Brain microvascular endothelial cell (primary cell): ENCODE measurements around the gene TOMM6.

ENCODE experiments used
- DNase-seq: peaks from one replicate; pipeline ENCODE4 v3.0.0-alpha.2; 2020
- H3K27ac ChIP-seq: fragments of 250-450 bp; sonication (Bioruptor Pico); 2 replicates; pipeline ENCODE4 v1.5.1; 2020; ENCODE audit warnings: mild to moderate bottlenecking, moderate library complexity
- H3K27me3 ChIP-seq: fragments of 250-450 bp; sonication (Bioruptor Pico); replicated peaks from 2 replicates; pipeline ENCODE4 v1.5.1; 2020; ENCODE audit warnings: mild to moderate bottlenecking
- H3K36me3 ChIP-seq: fragments of 250-450 bp; sonication (Bioruptor Pico); replicated peaks from 2 replicates; pipeline ENCODE4 v1.5.1; 2020; ENCODE audit warnings: mild to moderate bottlenecking
- H3K4me3 ChIP-seq: 2 replicates; pipeline ENCODE4 v1.5.1; 2011; ENCODE audit warnings: low read depth, mild to moderate bottlenecking, control low read depth, low read length, moderate library complexity
- CTCF ChIP-seq: IDR thresholded peaks from 2 replicates; pipeline ENCODE4 v1.5.1; 2011; ENCODE audit warnings: low read depth, mild to moderate bottlenecking, moderate library complexity, low read length, control low read depth, inconsistent platforms; ENCODE audit errors: missing control alignments
- in situ Hi-C: cut with HindIII; loops from 2 replicates; pipeline ENCODE4 v1.10.0; 2017; ENCODE audit warnings: low sequenced_read_pairs, low pct_ligation_motif_present

Gene TOMM6

DNA sequence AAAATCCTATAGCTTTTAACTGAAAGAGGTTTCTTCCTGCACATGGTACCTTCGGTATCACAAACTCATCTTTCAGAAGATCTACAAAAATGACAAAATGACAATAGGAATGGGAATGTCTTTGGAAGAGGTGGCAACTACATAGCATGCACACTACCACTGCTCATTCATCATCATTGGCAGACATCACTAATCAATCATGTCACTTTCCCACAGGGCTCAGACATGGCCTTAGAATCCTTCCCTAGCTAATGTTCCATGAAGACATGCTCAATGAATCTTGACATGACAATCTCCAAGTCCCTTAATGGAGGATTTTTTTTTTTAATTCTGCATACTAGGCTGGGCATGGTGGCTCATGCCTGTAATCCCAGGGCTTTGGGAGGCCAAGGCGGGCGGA is 37.1 kb upstream of the TOMM6 start:
- no peak for TF ChIP-seq CTCF

DNA sequence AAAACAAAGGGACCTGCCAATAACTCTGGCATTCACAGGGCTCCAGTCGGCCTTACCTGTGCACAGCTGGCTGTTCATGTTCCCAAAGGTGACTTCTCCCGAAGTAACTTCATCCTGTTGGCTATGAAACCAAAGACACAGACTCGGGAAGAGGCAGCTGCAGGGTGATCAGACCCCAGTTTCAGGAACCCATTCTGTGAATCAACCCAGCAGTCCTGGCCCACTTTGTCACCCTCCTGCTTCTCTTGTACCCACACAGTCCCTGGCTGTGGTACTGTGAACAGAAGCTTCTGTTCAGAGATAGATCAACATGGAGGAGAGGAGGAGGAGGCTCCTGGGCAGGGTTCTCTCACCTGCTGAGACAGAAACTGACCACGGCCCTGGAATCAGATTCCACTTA is 31.6 kb upstream of the TOMM6 start:
- TF ChIP-seq CTCF = no peak
- no peak overlapping the region for H3K4me3 ChIP-seq
- no peaks in the 10 kb centered on the region for H3K36me3 ChIP-seq
- no peak for DNase-seq
- in situ Hi-C loops = no loop called here
- no peak overlapping the region for H3K27ac ChIP-seq
- no peaks in the 10 kb centered on the region for H3K27me3 ChIP-seq

More for the DNA sequence above, 37.1 kb upstream of the TOMM6 start:
- no peaks in the 10 kb centered on the region for H3K27me3 ChIP-seq
- H3K27ac ChIP-seq = no peak overlapping the region
- in situ Hi-C loops = no loop called here
- no peaks in the 10 kb centered on the region for H3K36me3 ChIP-seq
- DNase-seq = no peak
- no peak overlapping the region for H3K4me3 ChIP-seq

DNA sequence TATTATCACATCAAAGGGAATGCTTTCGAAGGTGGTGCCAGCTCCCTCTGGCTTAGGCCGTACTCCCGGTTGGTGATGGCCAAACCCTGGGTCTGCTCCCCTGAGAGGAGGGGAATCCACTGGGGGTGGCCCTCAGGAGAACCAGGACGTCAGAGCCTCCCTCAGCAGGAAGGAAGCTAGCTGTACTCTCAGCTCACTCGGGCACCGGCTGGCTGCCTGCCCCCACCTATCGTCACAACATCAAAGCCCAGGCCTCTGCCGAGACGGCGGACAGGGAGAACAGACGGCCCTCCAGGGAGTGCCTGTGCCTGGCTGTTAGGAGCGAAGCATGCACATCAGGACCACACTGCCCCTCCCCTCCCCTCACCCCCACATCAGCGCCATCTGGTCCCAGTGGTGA is 31.1 kb upstream of the TOMM6 start:
- TF ChIP-seq CTCF = no peak
- no peak for DNase-seq
- in situ Hi-C loops = no loop called here
- H3K27me3 ChIP-seq = no peaks in the 10 kb centered on the region
- H3K36me3 ChIP-seq = no peaks in the 10 kb centered on the region
- no peak overlapping the region for H3K27ac ChIP-seq
- H3K4me3 ChIP-seq = no peak overlapping the region

DNA sequence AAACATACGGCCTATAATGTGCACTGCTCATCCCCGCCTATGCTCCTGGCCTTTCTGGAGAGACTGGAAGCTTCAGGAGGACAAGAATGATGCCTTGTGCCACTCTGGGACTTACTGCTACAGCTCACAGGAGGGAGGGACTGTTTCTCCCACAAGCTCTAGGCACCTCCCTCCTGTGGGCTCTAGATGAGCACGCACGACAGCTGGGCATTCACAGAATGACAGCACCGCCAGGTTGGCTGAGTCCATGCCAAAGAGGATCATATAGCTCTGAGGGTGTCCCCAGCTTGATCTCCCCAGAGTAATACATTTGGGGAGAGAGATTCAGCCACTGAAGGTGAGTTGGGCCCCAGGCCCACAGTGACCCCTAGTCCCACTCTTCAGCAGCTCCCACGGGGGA is 30.2 kb upstream of the TOMM6 start:
- H3K4me3 ChIP-seq = no peak overlapping the region
- in situ Hi-C loops = no loop called here
- TF ChIP-seq CTCF = no peak
- H3K36me3 ChIP-seq = no peaks in the 10 kb centered on the region
- H3K27me3 ChIP-seq = no peaks in the 10 kb centered on the region
- no peak overlapping the region for H3K27ac ChIP-seq
- DNase-seq = no peak

DNA sequence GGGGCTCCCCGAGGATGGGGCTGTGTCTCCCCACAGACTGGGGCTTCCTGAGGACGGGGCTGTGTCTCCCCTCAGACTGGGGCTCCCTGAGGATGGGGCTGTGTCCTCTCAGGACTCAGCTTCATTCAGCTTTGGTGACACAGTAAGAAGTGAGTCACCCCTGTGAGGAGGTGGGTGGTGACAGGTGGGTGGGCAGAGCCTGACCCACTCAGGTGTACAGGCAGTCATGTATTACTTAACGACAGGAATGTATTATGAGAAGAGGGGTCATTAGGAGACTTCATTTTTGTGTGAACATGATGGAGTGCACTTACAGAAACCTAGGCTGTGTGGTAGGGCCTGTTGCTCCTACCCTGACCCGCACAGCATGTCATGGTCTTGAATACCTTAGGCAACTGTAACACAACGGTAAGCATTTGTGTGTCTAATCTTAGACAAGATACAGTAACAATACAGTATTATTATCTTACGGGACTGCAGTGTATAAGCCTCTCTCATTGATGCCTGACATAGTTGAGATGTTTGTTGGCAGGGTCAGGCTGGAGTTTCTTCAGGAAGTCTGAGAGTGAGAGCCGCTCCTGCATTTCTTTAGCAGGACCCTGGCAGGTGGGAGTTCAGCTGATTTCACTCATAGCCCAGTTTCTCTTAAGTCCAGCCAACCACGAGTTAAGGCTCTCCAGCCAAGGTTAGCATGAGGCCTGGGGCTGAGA is 29.4 kb upstream of the TOMM6 start:
- in situ Hi-C loops = no loop called here
- no peaks in the 10 kb centered on the region for H3K36me3 ChIP-seq

More for the DNA sequence above, 29.4 kb upstream of the TOMM6 start:
- no peak overlapping the region for H3K4me3 ChIP-seq
- peak; percentile 25 for DNase-seq
- H3K27ac ChIP-seq = no peak overlapping the region
- H3K27me3 ChIP-seq = no peaks in the 10 kb centered on the region
- TF ChIP-seq CTCF = no peak
